K562 (cell line): Measurements from ENCODE around the gene BNIP5. TPM values are rescaled to one million over a fixed set of nuclear protein-coding genes. Genes with fewer than 3 reads are reported as not detected.

Experiments used
- BRD4 ChIP-seq: fragments of 200-600 bp; sonication (generic); IDR thresholded peaks from 2 replicates; pipeline ENCODE4 v1.6.1; 2017; ENCODE audit warnings: inconsistent platforms
- CBX5 ChIP-seq: IDR thresholded peaks from 2 replicates; pipeline ENCODE4 v1.6.1; 2014; ENCODE audit warnings: low read depth, borderline replicate concordance
- FOXJ2 ChIP-seq: fragments of 200-800 bp; sonication (Bioruptor generic); IDR thresholded peaks from 2 replicates; pipeline ENCODE4 v1.6.1; 2016; ENCODE audit warnings: missing genetic modification characterization, missing compliant biosample characterization
- HMBOX1 ChIP-seq: sonication (generic); IDR thresholded peaks from 2 replicates; pipeline ENCODE4 v1.6.1; 2016
- ID3 ChIP-seq, 2 experiments: fragments of 250-450 bp in 1 of 2; fragments of 450-650 bp in 1 of 2; sonication (Bioruptor Pico) in 1 of 2; IDR thresholded peaks; 2 replicates each; pipeline versions ENCODE4 v1.6.1 to v1.8.0; 2016 to 2021; ENCODE audit warnings: mild to moderate bottlenecking in 2 of 2, moderate library complexity in 2 of 2, missing compliant biosample characterization in 1 of 2, missing genetic modification characterization in 1 of 2
- NBN ChIP-seq: fragments of 450-650 bp; IDR thresholded peaks from 2 replicates; pipeline ENCODE4 v1.6.1; 2016; ENCODE audit warnings: low read depth, mild to moderate bottlenecking
- NCOA1 ChIP-seq: fragments of 450-650 bp; IDR thresholded peaks from 2 replicates; pipeline ENCODE4 v1.6.1; 2016; ENCODE audit warnings: low read depth
- NR2C2 ChIP-seq, 2 experiments: fragments of 200-800 bp in 1 of 2; sonication (Bioruptor generic) in 1 of 2; sonication (generic) in 1 of 2; formaldehyde crosslinking in 1 of 2; IDR thresholded peaks; 2 replicates each; pipeline versions ENCODE4 v1.6.1 to v1.8.0; 2016 to 2022; ENCODE audit warnings: mild to moderate bottlenecking in 1 of 2, missing compliant biosample characterization in 1 of 2, missing genetic modification characterization in 1 of 2, missing genetic modification reagents in 1 of 2
- NR4A1 ChIP-seq, 2 experiments: fragments of 250-450 bp in 1 of 2; fragments of 450-650 bp in 1 of 2; sonication (Bioruptor Pico) in 1 of 2; IDR thresholded peaks; 2 replicates each; pipeline versions ENCODE4 v1.4.0 to v1.6.1; 2016 to 2020; ENCODE audit warnings: mild to moderate bottlenecking in 2 of 2, missing compliant biosample characterization in 1 of 2, missing genetic modification characterization in 1 of 2, moderate library complexity in 1 of 2
- SNIP1 ChIP-seq: fragments of 450-650 bp; IDR thresholded peaks from 2 replicates; pipeline ENCODE4 v1.7.1; 2017; ENCODE audit warnings: low read depth, mild to moderate bottlenecking
- TFE3 ChIP-seq: fragments of 450-650 bp; formaldehyde crosslinking; IDR thresholded peaks from 2 replicates; pipeline ENCODE4 v1.4.0; 2020; ENCODE audit warnings: mild to moderate bottlenecking, mixed read lengths
- USF2 ChIP-seq: sonication (generic); formaldehyde crosslinking; IDR thresholded peaks from 2 replicates; pipeline ENCODE4 v1.5.0; 2020; ENCODE audit warnings: missing genetic modification reagents
- ZNF79 ChIP-seq: fragments of 250-450 bp; sonication (Bioruptor Pico); IDR thresholded peaks from 2 replicates; pipeline ENCODE4 v1.4.0; 2020; ENCODE audit warnings: low read depth, mild to moderate bottlenecking, moderate library complexity
- polyA plus RNA-seq, 8 experiments: library from polyadenylated mRNA; depleted of rRNA in 4 of 8; stranded (reverse) in 5 of 8; unstranded in 3 of 8; fragments of >200 nt; fragmentation: Nextera tagmentation in 2 of 8; fragmentation: Illumina TruSeq in 1 of 8; extraction: Ambion mirVana in 2 of 8; extraction: Trizol in 1 of 8; gene quantifications; 2 replicates each; pipeline versions ENCODE4 v1.2.1 to v1.2.3, GENCODE V29; 2011 to 2014; ENCODE audit warnings: inconsistent platforms in 1 of 8, missing spikeins in 1 of 8
- total RNA-seq, 7 experiments: library from RNA; depleted of rRNA in 6 of 7; stranded (reverse); fragments of >200 nt in 6 of 7; fragmentation: Illumina TruSeq in 2 of 7; extraction: Trizol in 2 of 7; gene quantifications; 2 replicates each; pipeline versions ENCODE4 v1.2.1 to v1.2.3, GENCODE V29; 2011 to 2021; ENCODE audit warnings: low replicate concordance in 1 of 7
- TF ChIP-seq, protein P1 (sequence below): fragments of 250-450 bp; sonication (Bioruptor Pico); IDR thresholded peaks from 2 replicates; pipeline ENCODE4 v1.5.0; 2021; ENCODE audit warnings: mild to moderate bottlenecking, moderate library complexity
- TF ChIP-seq, protein P2 (sequence below): sonication (generic); formaldehyde crosslinking; IDR thresholded peaks from 2 replicates; pipeline ENCODE4 v1.8.0; 2022; ENCODE audit warnings: mild to moderate bottlenecking, missing genetic modification reagents
- TF ChIP-seq, protein P3 (sequence below): IDR thresholded peaks from 3 replicates; pipeline ENCODE4 v1.6.1; 2011; ENCODE audit warnings: borderline replicate concordance, mild to moderate bottlenecking; ENCODE audit not compliant: insufficient read length, insufficient read depth

The BNIP5 gene
- total and polyA plus RNA-seq, 9 of the 15 experiments (the other 6 are each of a cell fraction or from before 2014, with no cell fraction given), result not detected

- TF ChIP-seq ID3 (CRISPR knock-in tag; IDR thresholded peaks at IDR 0.05), result no peak
- no peak for TF ChIP-seq ID3 (tag; IDR thresholded peaks at IDR 0.05)
- no peak for TF ChIP-seq NCOA1
- TF ChIP-seq, protein P1, sequence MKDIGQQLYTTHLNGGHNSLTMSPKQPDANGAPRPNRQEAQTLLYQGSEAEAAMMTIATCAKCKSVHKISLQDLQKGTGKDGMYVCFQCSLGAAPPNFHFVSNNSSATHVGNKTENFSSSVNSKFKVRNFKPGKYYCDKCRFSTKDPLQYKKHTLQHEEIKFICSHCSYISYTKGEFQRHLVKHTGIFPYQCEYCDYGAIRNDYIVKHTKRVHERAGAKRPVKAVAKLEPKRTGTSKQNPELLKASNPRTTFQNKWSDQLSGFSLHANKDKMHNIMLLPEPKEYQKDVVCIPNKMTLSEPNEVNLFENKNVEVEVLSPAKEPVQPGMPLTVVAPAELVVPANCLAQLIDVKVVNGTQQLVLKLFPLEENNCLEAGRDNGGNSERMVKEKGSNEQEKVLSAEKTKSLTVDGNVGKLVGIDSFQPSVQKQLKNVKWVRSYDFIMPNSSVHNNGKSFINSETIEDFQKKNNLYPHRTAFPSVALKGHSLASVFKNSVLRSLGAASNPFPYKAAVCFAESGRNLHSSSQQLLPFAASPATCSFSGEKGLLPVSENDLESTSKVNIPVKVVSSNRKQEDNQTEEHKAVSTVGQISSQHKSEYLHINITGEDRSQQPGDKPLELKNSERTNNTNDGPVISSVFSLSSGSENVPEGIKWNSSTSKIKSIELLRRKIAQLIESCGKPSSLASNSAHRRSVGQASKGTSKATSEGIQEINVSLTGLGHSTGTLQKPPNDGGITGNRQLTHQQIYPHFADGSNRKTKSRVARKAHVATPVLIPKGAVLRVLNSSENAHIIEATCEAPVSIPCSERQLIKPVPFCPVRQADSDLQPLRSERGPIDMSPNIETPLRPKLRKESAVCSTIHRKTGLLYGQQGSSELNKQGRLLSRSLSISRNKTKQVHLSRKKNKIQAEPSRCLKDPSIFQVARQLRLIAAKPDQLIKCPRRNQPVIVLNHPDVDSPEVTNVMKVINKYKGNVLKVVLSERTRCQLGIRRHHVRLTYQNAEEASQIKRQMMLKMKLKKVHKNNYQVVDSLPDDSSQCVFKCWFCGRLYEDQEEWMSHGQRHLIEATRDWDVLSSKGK (CRISPR knock-in tag), result no peak
- TF ChIP-seq, protein P2, sequence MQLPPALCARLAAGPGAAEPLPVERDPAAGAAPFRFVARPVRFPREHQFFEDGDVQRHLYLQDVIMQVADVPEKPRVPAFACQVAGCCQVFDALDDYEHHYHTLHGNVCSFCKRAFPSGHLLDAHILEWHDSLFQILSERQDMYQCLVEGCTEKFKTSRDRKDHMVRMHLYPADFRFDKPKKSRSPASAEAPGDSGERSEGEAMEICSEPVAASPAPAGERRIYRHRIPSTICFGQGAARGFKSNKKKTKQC (CRISPR knock-in tag), result no peak
- no peak for TF ChIP-seq CBX5
- no peak for TF ChIP-seq NBN
- peak; percentile 70 for TF ChIP-seq USF2
- no peak for TF ChIP-seq HMBOX1
- TF ChIP-seq NR2C2 (CRISPR knock-in tag; IDR thresholded peaks at IDR 0.05), result no peak
- TF ChIP-seq NR2C2 (tag; IDR thresholded peaks at IDR 0.05), result 0 out of 2 replicates have a peak, but pooled peaks have one; percentile 15
- no peak for TF ChIP-seq ZNF79 (CRISPR knock-in tag)
- no peak for TF ChIP-seq SNIP1
- TF ChIP-seq, protein P3, sequence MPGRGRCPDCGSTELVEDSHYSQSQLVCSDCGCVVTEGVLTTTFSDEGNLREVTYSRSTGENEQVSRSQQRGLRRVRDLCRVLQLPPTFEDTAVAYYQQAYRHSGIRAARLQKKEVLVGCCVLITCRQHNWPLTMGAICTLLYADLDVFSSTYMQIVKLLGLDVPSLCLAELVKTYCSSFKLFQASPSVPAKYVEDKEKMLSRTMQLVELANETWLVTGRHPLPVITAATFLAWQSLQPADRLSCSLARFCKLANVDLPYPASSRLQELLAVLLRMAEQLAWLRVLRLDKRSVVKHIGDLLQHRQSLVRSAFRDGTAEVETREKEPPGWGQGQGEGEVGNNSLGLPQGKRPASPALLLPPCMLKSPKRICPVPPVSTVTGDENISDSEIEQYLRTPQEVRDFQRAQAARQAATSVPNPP, result no peak
- no peak for TF ChIP-seq NR4A1 (CRISPR knock-in tag; IDR thresholded peaks at IDR 0.05)
- no peak for TF ChIP-seq NR4A1 (tag; IDR thresholded peaks at IDR 0.05)
- no peak for TF ChIP-seq BRD4
- TF ChIP-seq TFE3, result peak; percentile 95
- TF ChIP-seq FOXJ2 (tag), result no peak
Observed at GRCh38 chr6:36358226-36358915, 21.7 kb upstream of the BNIP5 start (continued).
